Breast epithelium (tissue), 3 donors: ENCODE results near the gene TMEM247.

Source experiments
- POLR2A ChIP-seq: fragments of 450-650 bp; IDR thresholded peaks from one replicate; pipeline ENCODE4 v1.6.1; 2016; ENCODE audit warnings: antibody characterized with exemption, mild to moderate bottlenecking, moderate library complexity
- POLR2AphosphoS5 ChIP-seq, 3 donors: sonication (generic); formaldehyde crosslinking; IDR thresholded peaks; one replicate each; pipeline ENCODE4 v1.6.1; 2017; ENCODE audit warnings: antibody characterized with exemption in 3 of 3
- TF ChIP-seq, protein P1 (sequence below), 3 donors: fragments of 450-650 bp; IDR thresholded peaks; one replicate each; pipeline ENCODE4 v1.5.1; 2016 to 2017; ENCODE audit warnings: antibody characterized with exemption in 3 of 3, mild to moderate bottlenecking in 3 of 3, moderate library complexity in 3 of 3

DNA sequence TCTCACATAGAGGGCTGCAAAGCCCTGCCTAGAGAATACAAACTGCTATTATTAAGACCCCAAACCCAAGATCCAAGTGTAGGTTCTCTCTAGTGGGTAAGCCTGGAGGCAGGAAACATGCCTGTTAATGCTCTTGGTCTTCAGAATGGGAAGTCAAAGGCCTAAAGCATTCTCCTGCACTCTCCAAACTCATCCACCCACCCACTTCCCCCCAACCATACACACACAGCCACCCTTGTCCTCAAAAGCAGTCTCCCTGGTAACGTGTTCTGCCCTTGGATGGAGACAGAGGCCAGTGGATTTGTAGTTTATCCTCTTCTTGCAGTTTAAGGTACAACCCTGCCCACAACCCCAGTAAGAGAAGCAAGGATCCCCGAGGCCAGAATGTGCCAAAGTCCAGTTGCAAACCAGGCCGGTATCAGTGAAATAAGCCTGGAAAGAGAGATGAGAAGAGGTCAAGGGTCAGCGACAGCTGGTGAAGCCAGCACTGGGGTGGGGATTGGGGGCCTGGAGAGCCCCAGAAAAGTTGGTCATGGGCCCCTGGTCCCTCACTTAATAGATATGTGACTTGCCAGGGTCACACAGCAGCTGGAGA, 23.0 kb downstream of the TMEM247 start:
- TF ChIP-seq POLR2A (no peak), POLR2AphosphoS5 (IDR thresholded peaks at IDR 0.05) (no peak)
- TF ChIP-seq, protein P1, sequence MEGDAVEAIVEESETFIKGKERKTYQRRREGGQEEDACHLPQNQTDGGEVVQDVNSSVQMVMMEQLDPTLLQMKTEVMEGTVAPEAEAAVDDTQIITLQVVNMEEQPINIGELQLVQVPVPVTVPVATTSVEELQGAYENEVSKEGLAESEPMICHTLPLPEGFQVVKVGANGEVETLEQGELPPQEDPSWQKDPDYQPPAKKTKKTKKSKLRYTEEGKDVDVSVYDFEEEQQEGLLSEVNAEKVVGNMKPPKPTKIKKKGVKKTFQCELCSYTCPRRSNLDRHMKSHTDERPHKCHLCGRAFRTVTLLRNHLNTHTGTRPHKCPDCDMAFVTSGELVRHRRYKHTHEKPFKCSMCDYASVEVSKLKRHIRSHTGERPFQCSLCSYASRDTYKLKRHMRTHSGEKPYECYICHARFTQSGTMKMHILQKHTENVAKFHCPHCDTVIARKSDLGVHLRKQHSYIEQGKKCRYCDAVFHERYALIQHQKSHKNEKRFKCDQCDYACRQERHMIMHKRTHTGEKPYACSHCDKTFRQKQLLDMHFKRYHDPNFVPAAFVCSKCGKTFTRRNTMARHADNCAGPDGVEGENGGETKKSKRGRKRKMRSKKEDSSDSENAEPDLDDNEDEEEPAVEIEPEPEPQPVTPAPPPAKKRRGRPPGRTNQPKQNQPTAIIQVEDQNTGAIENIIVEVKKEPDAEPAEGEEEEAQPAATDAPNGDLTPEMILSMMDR (IDR thresholded peaks at IDR 0.05) = no peak
